Medulla oblongata (tissue), 1 donor: ENCODE data around the gene IL37.
"Not testable (repeated sequence)": the region's sequence is repeated elsewhere in the genome, so short reads cannot be mapped to it uniquely, and the experiment has no call there.

ENCODE experiments used
- DNase-seq: peaks from one replicate; pipeline ENCODE4 v3.0.0-alpha.2; 2015; ENCODE audit errors: extremely low spot score

The IL37 gene

GRCh38 chr2:112923237-112923966 lies 12.4 kb downstream of the IL37 start:
- no peak for DNase-seq

- no peak for DNase-seq
Observed at GRCh38 chr2:112923967-112924338, 13.0 kb downstream of the IL37 start.

GRCh38 chr2:112924360-112924759 lies 13.4 kb downstream of the IL37 start:
- DNase-seq, result no peak

- no peak for DNase-seq
Observed at GRCh38 chr2:112924821-112925220, 13.9 kb downstream of the IL37 start.

GRCh38 chr2:112926707-112927106 lies 15.7 kb downstream of the IL37 start:
- no peak for DNase-seq

- no peak for DNase-seq
Observed at GRCh38 chr2:112927745-112928144, 16.8 kb downstream of the IL37 start.

- no peak for DNase-seq
Observed at GRCh38 chr2:112933261-112933660, 22.3 kb downstream of the IL37 start.

- not testable (repeated sequence) for DNase-seq
Observed at GRCh38 chr2:112934117-112934516, 23.2 kb downstream of the IL37 start.

- DNase-seq, result no peak
Observed at GRCh38 chr2:112936927-112937232, 25.9 kb downstream of the IL37 start.

- DNase-seq, result no peak
Observed at GRCh38 chr2:112938904-112939303, 27.9 kb downstream of the IL37 start.

GRCh38 chr2:112939425-112939824 lies 28.5 kb downstream of the IL37 start:
- DNase-seq, result no peak

- no peak for DNase-seq
Observed at GRCh38 chr2:112940859-112941625, 30.1 kb downstream of the IL37 start.

GRCh38 chr2:112941753-112942653 lies 31.0 kb downstream of the IL37 start:
- peak; percentile 81 for DNase-seq

GRCh38 chr2:112942654-112943002 lies 31.7 kb downstream of the IL37 start:
- no peak for DNase-seq

- DNase-seq, result no peak
Observed at GRCh38 chr2:112944971-112945370, 34.0 kb downstream of the IL37 start.

- no peak for DNase-seq
Observed at GRCh38 chr2:112946086-112946485, 35.1 kb downstream of the IL37 start.

- DNase-seq, result no peak
Observed at GRCh38 chr2:112947374-112947773, 36.4 kb downstream of the IL37 start.

GRCh38 chr2:112949456-112949855 lies 38.5 kb downstream of the IL37 start:
- DNase-seq, result no peak

- DNase-seq, result no peak
Observed at GRCh38 chr2:112954364-112954763, 43.4 kb downstream of the IL37 start.

- no peak for DNase-seq
Observed at GRCh38 chr2:112957511-112957910, 46.5 kb downstream of the IL37 start.

GRCh38 chr2:112958428-112959108 lies 47.6 kb downstream of the IL37 start:
- DNase-seq, result peak; percentile 54
